Loucy (cell line): ENCODE results near the gene COL5A1.

Experiments used
- EZH2phosphoT487 ChIP-seq: fragments of 200-600 bp; IDR thresholded peaks from 2 replicates; pipeline ENCODE4 v1.6.1; 2018; ENCODE audit warnings: antibody characterized with exemption, mild to moderate bottlenecking, moderate library complexity, borderline replicate concordance
- TF ChIP-seq, protein P1 (sequence below): fragments of 200-600 bp; sonication (generic); conservative IDR thresholded peaks from 2 replicates; pipeline ENCODE4 v1.5.1; 2014; ENCODE audit warnings: mild to moderate bottlenecking, antibody characterized with exemption, low read length

- TF ChIP-seq, protein P1, sequence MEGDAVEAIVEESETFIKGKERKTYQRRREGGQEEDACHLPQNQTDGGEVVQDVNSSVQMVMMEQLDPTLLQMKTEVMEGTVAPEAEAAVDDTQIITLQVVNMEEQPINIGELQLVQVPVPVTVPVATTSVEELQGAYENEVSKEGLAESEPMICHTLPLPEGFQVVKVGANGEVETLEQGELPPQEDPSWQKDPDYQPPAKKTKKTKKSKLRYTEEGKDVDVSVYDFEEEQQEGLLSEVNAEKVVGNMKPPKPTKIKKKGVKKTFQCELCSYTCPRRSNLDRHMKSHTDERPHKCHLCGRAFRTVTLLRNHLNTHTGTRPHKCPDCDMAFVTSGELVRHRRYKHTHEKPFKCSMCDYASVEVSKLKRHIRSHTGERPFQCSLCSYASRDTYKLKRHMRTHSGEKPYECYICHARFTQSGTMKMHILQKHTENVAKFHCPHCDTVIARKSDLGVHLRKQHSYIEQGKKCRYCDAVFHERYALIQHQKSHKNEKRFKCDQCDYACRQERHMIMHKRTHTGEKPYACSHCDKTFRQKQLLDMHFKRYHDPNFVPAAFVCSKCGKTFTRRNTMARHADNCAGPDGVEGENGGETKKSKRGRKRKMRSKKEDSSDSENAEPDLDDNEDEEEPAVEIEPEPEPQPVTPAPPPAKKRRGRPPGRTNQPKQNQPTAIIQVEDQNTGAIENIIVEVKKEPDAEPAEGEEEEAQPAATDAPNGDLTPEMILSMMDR = no peak
- no peak for TF ChIP-seq EZH2phosphoT487
These were observed 179.3 kb downstream of the COL5A1 start for GRCh38 chr9:134820901-134821300.
